K562 (cell line): ENCODE results near the gene TMEM33. TPM values are rescaled to one million over a fixed set of nuclear protein-coding genes. Genes with fewer than 3 reads are reported as not detected.

Experiments used
- EP400 ChIP-seq: fragments of 450-650 bp; IDR thresholded peaks from 2 replicates; pipeline ENCODE4 v1.6.1; 2017; ENCODE audit warnings: antibody characterized with exemption, mild to moderate bottlenecking, moderate library complexity
- KDM5B ChIP-seq: fragments of 200-600 bp; sonication (generic); IDR thresholded peaks from 2 replicates; pipeline ENCODE4 v1.6.1; 2012; ENCODE audit warnings: low read depth, mild to moderate bottlenecking, moderate library complexity, low read length, control low read depth, inconsistent platforms; ENCODE audit not compliant: insufficient replicate concordance
- POU5F1 ChIP-seq: fragments of 150-350 bp; IDR thresholded peaks from 2 replicates; pipeline ENCODE4 v1.6.1; 2014; ENCODE audit warnings: borderline replicate concordance, low read length, low read depth, mild to moderate bottlenecking; ENCODE audit not compliant: partially characterized antibody
- RFX5 ChIP-seq: IDR thresholded peaks from 2 replicates; pipeline ENCODE4 v1.6.1; 2011; ENCODE audit warnings: low read depth, mild to moderate bottlenecking, improper control_type of control experiment, low read length
- SRF ChIP-seq, 2 experiments: fragments of 250-450, 450-650 bp in 1 of 2; sonication (Bioruptor Pico) in 1 of 2; sonication (generic) in 1 of 2; formaldehyde crosslinking; IDR thresholded peaks; 2 replicates each; pipeline versions ENCODE4 v1.5.0 to v1.5.1; 2020 to 2022; ENCODE audit warnings: mild to moderate bottlenecking in 1 of 2, missing genetic modification reagents in 1 of 2
- polyA plus RNA-seq, 8 experiments: library from polyadenylated mRNA; depleted of rRNA in 4 of 8; stranded (reverse) in 5 of 8; unstranded in 3 of 8; fragments of >200 nt; fragmentation: Nextera tagmentation in 2 of 8; fragmentation: Illumina TruSeq in 1 of 8; extraction: Ambion mirVana in 2 of 8; extraction: Trizol in 1 of 8; gene quantifications; 2 replicates each; pipeline versions ENCODE4 v1.2.1 to v1.2.3, GENCODE V29; 2011 to 2014; ENCODE audit warnings: inconsistent platforms in 1 of 8, missing spikeins in 1 of 8
- total RNA-seq, 7 experiments: library from RNA; depleted of rRNA in 6 of 7; stranded (reverse); fragments of >200 nt in 6 of 7; fragmentation: Illumina TruSeq in 2 of 7; extraction: Trizol in 2 of 7; gene quantifications; 2 replicates each; pipeline versions ENCODE4 v1.2.1 to v1.2.3, GENCODE V29; 2011 to 2021; ENCODE audit warnings: low replicate concordance in 1 of 7
- TF ChIP-seq, protein P1 (sequence below): fragments of 250-450 bp; sonication (Bioruptor Pico); IDR thresholded peaks from 2 replicates; pipeline ENCODE4 v1.4.0; 2020

TMEM33 gene
- total and polyA plus RNA-seq, 9 of the 15 experiments (the other 6 are each of a cell fraction or from before 2014, with no cell fraction given): 16.8 to 85.9 (median 67.9) TPM

DNA sequence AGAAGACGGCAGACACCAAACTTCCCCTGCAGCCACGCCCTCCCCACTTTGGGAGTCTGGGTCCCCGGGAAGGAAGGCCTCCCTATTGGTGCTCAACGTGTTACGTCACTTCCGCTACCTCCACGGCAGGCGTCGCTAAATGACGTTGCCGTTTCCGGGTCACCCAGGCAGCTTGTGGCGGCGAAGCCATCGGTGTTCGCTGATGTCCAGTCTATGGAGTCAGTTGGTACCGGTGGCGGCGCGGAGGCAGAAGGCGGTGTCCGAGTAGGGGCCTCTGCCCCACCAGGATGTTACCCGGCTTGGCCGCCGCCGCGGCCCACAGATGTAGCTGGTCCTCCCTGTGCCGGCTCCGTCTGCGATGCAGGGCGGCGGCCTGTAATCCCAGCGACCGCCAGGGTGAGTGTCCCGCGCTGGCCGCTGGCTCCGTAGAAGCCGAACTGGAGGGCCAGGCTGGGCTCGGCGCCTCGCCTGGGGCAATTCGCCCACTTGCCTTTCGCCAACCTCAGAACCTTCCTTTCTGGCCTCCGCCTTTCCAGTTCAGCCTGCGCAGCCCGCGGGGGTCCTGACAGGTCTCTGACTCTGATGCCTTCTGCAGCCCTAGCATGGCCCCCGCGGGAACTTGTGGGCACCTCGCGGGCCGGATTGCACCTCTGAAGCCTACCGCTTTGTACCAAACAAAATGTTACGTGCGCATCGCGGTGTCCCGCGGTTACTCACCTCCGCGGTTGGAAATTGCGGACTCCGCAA is 55.3 kb downstream of the TMEM33 start, which contains the start of gene SLC30A9 (continued):
- TF ChIP-seq, protein P1, sequence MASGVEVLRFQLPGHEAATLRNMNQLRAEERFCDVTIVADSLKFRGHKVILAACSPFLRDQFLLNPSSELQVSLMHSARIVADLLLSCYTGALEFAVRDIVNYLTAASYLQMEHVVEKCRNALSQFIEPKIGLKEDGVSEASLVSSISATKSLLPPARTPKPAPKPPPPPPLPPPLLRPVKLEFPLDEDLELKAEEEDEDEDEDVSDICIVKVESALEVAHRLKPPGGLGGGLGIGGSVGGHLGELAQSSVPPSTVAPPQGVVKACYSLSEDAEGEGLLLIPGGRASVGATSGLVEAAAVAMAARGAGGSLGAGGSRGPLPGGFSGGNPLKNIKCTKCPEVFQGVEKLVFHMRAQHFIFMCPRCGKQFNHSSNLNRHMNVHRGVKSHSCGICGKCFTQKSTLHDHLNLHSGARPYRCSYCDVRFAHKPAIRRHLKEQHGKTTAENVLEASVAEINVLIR (CRISPR knock-in tag): peak; percentile 93
- peak; percentile 43; the same call in 1 of the 2 replicates for TF ChIP-seq RFX5
- peak; percentile 85 for TF ChIP-seq EP400
- TF ChIP-seq KDM5B: peak; percentile 85
- 0 out of 4 replicates have a peak, but pooled peaks of 1 of the 2 experiments have one; percentile 25 for TF ChIP-seq SRF (CRISPR knock-in tag; IDR thresholded peaks at IDR 0.05)
- peak; percentile 15 for TF ChIP-seq POU5F1
